OCI-LY1 (cell line): ENCODE measurements around the gene HJURP.

ENCODE experiments used
- H2AFZ ChIP-seq: fragments of 200-600 bp; sonication (generic), shearing (Covaris generic); 2 replicates; pipeline ENCODE4 v1.6.0; 2014; ENCODE audit warnings: antibody characterized with exemption, mild to moderate bottlenecking, low read length
- H3F3A ChIP-seq: fragments of 200-600 bp; sonication (generic), shearing (Covaris generic); 2 replicates; pipeline ENCODE4 v1.6.0; 2014; ENCODE audit warnings: mild to moderate bottlenecking, antibody characterized with exemption, low read length, moderate library complexity; ENCODE audit not compliant: insufficient read depth
- H3K27ac ChIP-seq: fragments of 200-600 bp; sonication (generic); 2 replicates; pipeline ENCODE4 v1.5.1; 2014; ENCODE audit warnings: low read length, mixed run types, mild to moderate bottlenecking, low read depth; ENCODE audit not compliant: poor library complexity, severe bottlenecking
- H3K27me3 ChIP-seq: fragments of 200-600 bp; sonication (generic); 2 replicates; pipeline ENCODE4 v1.6.0; 2014; ENCODE audit warnings: antibody characterized with exemption, mild to moderate bottlenecking, low read length, moderate library complexity; ENCODE audit not compliant: insufficient read depth
- H3K36me3 ChIP-seq: fragments of 200-600 bp; sonication (generic); 2 replicates; pipeline ENCODE4 v1.6.1; 2014; ENCODE audit warnings: mild to moderate bottlenecking, antibody characterized with exemption, low read length, moderate library complexity, mixed read lengths; ENCODE audit not compliant: insufficient read depth
- H3K4me1 ChIP-seq: fragments of 200-600 bp; sonication (generic); 2 replicates; pipeline ENCODE4 v1.5.1; 2014; ENCODE audit warnings: mild to moderate bottlenecking, low read length, moderate library complexity; ENCODE audit not compliant: insufficient read depth, severe bottlenecking
- H3K4me2 ChIP-seq: fragments of 200-600 bp; sonication (generic), shearing (Covaris generic); 2 replicates; pipeline ENCODE4 v1.6.1; 2014; ENCODE audit warnings: low read length
- H3K4me3 ChIP-seq: fragments of 200-600 bp; sonication (generic); 2 replicates; pipeline ENCODE4 v1.5.1; 2014; ENCODE audit warnings: low read length, low read depth, mild to moderate bottlenecking, mixed read lengths; ENCODE audit not compliant: poor library complexity, severe bottlenecking
- H3K79me2 ChIP-seq: fragments of 200-600 bp; shearing (Covaris generic); 2 replicates; pipeline ENCODE4 v1.6.1; 2016; ENCODE audit warnings: mixed run types, low read length, mixed read lengths; ENCODE audit not compliant: insufficient read depth
- H3K9ac ChIP-seq: fragments of 200-600 bp; sonication (generic), shearing (Covaris generic); 2 replicates; pipeline ENCODE4 v1.6.1; 2014; ENCODE audit warnings: mild to moderate bottlenecking, low read length, mixed read lengths
- H3K9me2 ChIP-seq: fragments of 200-600 bp; sonication (generic), shearing (Covaris generic); 2 replicates; pipeline ENCODE4 v1.6.1; 2014; ENCODE audit warnings: low read depth, mild to moderate bottlenecking, low read length, mixed read lengths
- H3K9me3 ChIP-seq: fragments of 200-600 bp; shearing (Covaris generic); 2 replicates; pipeline ENCODE4 v1.6.1; 2014; ENCODE audit warnings: low read length, mixed read lengths
- H4K20me1 ChIP-seq: fragments of 200-600 bp; sonication (generic), shearing (Covaris generic); 2 replicates; pipeline ENCODE4 v1.6.0; 2016; ENCODE audit warnings: mild to moderate bottlenecking, low read length; ENCODE audit not compliant: insufficient read depth
- CTCF ChIP-seq: fragments of 200-600 bp; sonication (generic), shearing (Covaris generic); IDR thresholded peaks from 2 replicates; pipeline ENCODE4 v1.5.1; 2017; ENCODE audit warnings: mild to moderate bottlenecking, antibody characterized with exemption, low read length, moderate library complexity, mixed read lengths
- EZH2 ChIP-seq: fragments of 200-600 bp; sonication (generic), shearing (Covaris generic); IDR thresholded peaks from 2 replicates; pipeline ENCODE4 v1.8.0; 2017; ENCODE audit warnings: borderline replicate concordance, mixed run types, mild to moderate bottlenecking, antibody characterized with exemption, low read length, moderate library complexity, mixed read lengths

HJURP gene

GRCh38 chr2:233853353-233853752, 982 bp downstream of the HJURP start:
- H3K79me2 ChIP-seq, result peaks cover 35% of the 10 kb centered on the region
- peak overlapping the region; percentile 99 for H3K4me3 ChIP-seq
- H3K36me3 ChIP-seq, result peaks cover 57% of the 10 kb centered on the region
- no peaks in the 10 kb centered on the region; the same call in 1 of the 2 replicates for H3K9me3 ChIP-seq
- H3K4me2 ChIP-seq, result peak overlapping the region; percentile 71
- no peaks in the 10 kb centered on the region for H3F3A ChIP-seq
- peaks cover 32% of the 10 kb centered on the region for H3K4me1 ChIP-seq
- no peak for TF ChIP-seq CTCF
- TF ChIP-seq EZH2, result no peak
- peak overlapping the region; percentile 99 for H3K9ac ChIP-seq
- H3K27me3 ChIP-seq, result no peaks in the 10 kb centered on the region
- H2AFZ ChIP-seq, result no peak overlapping the region
- no peaks in the 10 kb centered on the region for H3K9me2 ChIP-seq
- no peaks in the 10 kb centered on the region for H4K20me1 ChIP-seq
- peak overlapping the region; percentile 75 for H3K27ac ChIP-seq

- no peaks in the 10 kb centered on the region for H3F3A ChIP-seq
- no peaks in the 10 kb centered on the region for H4K20me1 ChIP-seq
- no peaks in the 10 kb centered on the region for H3K27me3 ChIP-seq
- no peaks in the 10 kb centered on the region; the same call in 1 of the 2 replicates for H3K9me3 ChIP-seq
- H3K9ac ChIP-seq, result peak overlapping the region; percentile 99; the same call in 1 of the 2 replicates
- TF ChIP-seq EZH2 (no peak), CTCF (no peak)
- peak overlapping the region; percentile 99 for H3K4me3 ChIP-seq
- H3K4me1 ChIP-seq, result peaks cover 26% of the 10 kb centered on the region
- peaks cover 70% of the 10 kb centered on the region for H3K36me3 ChIP-seq
- peak overlapping the region; percentile 71 for H3K4me2 ChIP-seq
- H2AFZ ChIP-seq, result no peak overlapping the region
- H3K79me2 ChIP-seq, result peaks cover 35% of the 10 kb centered on the region
- no peaks in the 10 kb centered on the region for H3K9me2 ChIP-seq
- no peak overlapping the region for H3K27ac ChIP-seq
Observed at GRCh38 chr2:233852056-233852455, 2.3 kb downstream of the HJURP start.

GRCh38 chr2:233851169-233851568, 3.2 kb downstream of the HJURP start:
- no peaks in the 10 kb centered on the region for H4K20me1 ChIP-seq
- no peak overlapping the region for H2AFZ ChIP-seq
- H3K4me1 ChIP-seq, result peaks cover 26% of the 10 kb centered on the region
- H3K4me3 ChIP-seq, result no peak overlapping the region
- H3K9me3 ChIP-seq, result no peaks in the 10 kb centered on the region; the same call in 1 of the 2 replicates
- peaks cover 35% of the 10 kb centered on the region for H3K79me2 ChIP-seq
- H3K36me3 ChIP-seq, result peaks cover 79% of the 10 kb centered on the region
- no peaks in the 10 kb centered on the region for H3F3A ChIP-seq
- H3K27me3 ChIP-seq, result no peaks in the 10 kb centered on the region
- H3K9me2 ChIP-seq, result no peaks in the 10 kb centered on the region
- H3K4me2 ChIP-seq, result no peak overlapping the region
- no peak overlapping the region for H3K27ac ChIP-seq
- no peak overlapping the region for H3K9ac ChIP-seq
- TF ChIP-seq EZH2 (no peak), CTCF (no peak)
